ENCODE results near the gene IL22RA2. TPM values are rescaled to one million over a fixed set of nuclear protein-coding genes. Genes with fewer than 3 reads are reported as not detected.

Gene IL22RA2
- total and polyA plus RNA-seq, 9 of the 15 experiments (the other 6 are each of a cell fraction or from before 2014, with no cell fraction given): 0.03 TPM; not detected in 8

DNA sequence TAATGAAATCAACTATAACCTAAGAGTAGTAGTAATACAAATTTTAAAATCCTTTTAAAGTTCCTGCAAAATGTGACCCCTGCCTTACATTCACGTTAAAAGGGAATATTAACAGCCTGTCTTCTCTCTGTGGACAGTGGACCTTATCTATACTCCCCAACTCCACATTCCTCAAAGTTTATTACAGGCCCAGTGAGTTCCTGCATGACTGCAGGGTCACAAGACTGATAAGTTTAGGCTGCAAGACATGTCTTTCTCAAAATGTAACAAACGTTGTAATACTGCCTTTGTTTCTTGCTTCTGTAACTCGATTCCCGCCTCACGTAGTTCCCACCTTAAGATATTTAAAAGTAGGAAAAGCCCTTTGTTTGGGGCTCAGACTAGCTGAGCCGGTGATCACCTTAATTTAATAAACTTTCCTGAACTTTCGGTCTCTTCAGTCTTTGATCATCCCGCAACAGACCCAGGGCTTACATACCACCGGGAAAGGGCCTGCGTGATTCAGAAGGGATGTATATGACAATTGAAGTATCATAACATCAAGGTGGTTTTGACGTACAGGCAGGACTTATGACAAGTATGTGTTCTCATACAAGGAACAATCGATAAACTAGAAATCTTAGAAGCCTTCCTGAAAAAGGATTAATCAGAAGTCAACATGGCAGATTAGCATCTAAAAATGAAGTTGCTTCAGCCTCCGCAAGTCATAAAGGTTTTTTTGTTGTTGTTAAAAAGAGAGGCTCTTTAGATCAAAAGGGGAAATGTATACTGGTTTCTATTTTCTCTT is 3.0 kb downstream of the IL22RA2 start (continued):
- TF ChIP-seq CHD7 (IDR thresholded peaks at IDR 0.05; ENCODE audit: low read depth, low read length) (no peak), CBX3 (IDR thresholded peaks at IDR 0.05; ENCODE audit: borderline replicate concordance in 1 of 2, low read length in 2 of 2) (no peak), ZKSCAN3 (CRISPR knock-in tag; IDR thresholded peaks at IDR 0.05) (peak; percentile 44; the same call in 1 of the 2 replicates), CBFB (CRISPR knock-in tag; IDR thresholded peaks at IDR 0.05) (no peak), PRMT5 (CRISPR knock-in tag; IDR thresholded peaks at IDR 0.05) (no peak), CHD4 (IDR thresholded peaks at IDR 0.05; ENCODE audit: insufficient read depth, insufficient replicate concordance, low read depth, low read length, poor library complexity, severe bottlenecking) (no peak), ZNF324 (CRISPR knock-in tag; IDR thresholded peaks at IDR 0.05) (no peak), PML (IDR thresholded peaks at IDR 0.05; ENCODE audit: low read length) (no peak), FOXA3 (CRISPR knock-in tag; conservative IDR thresholded peaks at IDR 0.05 in 1 of 2, IDR thresholded peaks at IDR 0.05 in 1 of 2) (peak in 1 of 2 experiments; percentile 31; a peak in 1 of 4 replicates), E2F8 (IDR thresholded peaks at IDR 0.05; ENCODE audit: low read depth, partially characterized antibody) (no peak)
- TF ChIP-seq, protein P1, sequence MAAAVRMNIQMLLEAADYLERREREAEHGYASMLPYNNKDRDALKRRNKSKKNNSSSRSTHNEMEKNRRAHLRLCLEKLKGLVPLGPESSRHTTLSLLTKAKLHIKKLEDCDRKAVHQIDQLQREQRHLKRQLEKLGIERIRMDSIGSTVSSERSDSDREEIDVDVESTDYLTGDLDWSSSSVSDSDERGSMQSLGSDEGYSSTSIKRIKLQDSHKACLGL (CRISPR knock-in tag; IDR thresholded peaks at IDR 0.05; ENCODE audit: borderline replicate concordance, poor library complexity, severe bottlenecking): peak; percentile 8

Measured in K562 (cell line).